Measurements from ENCODE around the gene DCD. TPM values are rescaled to one million over a fixed set of nuclear protein-coding genes. Genes with fewer than 3 reads are reported as not detected.

Gene DCD
- total and polyA plus RNA-seq, 10 of the 15 experiments (the other 5 are each of a cell fraction or from before 2014, with no cell fraction given) = not detected

GRCh38 chr12:54684636-54685630 is 36.8 kb upstream of the DCD start:
- no peaks in the 10 kb centered on the region for H3K36me3 ChIP-seq (ENCODE audit: control insufficient read depth in 2 of 2, insufficient read depth in 2 of 2, low read length in 1 of 2)
- no peaks in the 10 kb centered on the region for H4K20me1 ChIP-seq (ENCODE audit: control insufficient read depth, insufficient read depth)
- DNase-seq (ENCODE audit: low read depth, low spot score) (no peak), FAIRE-seq (no peak), ATAC-seq (no peak)
- TF ChIP-seq STAT3 (IDR thresholded peaks at IDR 0.05; ENCODE audit: low read depth, low read length) = no peak
- no peak for TF ChIP-seq SRF (IDR thresholded peaks at IDR 0.05; ENCODE audit: low read depth in 2 of 2, low read length in 2 of 2)
- no peak for TF ChIP-seq ZBTB33 (IDR thresholded peaks at IDR 0.05)
- no peak for TF ChIP-seq DPF2 (IDR thresholded peaks at IDR 0.05)
- no peak for TF ChIP-seq RBBP5 (conservative IDR thresholded peaks at IDR 0.05)
- H3K4me1 ChIP-seq (ENCODE audit: control insufficient read depth, insufficient read depth, low read length) = no peaks in the 10 kb centered on the region
- BruUV-seq (replicated peaks) = no TSS peak
- H3K79me2 ChIP-seq (ENCODE audit: control insufficient read depth, insufficient read depth, low read length) = no peaks in the 10 kb centered on the region
- SMC1A ChIA-PET (ENCODE audit: uncharacterized antibody, unreplicated experiment) = interaction anchor here (0.6 kb wide), 1 partner anchor 333 kb away, joined by 3 read pairs; no protein-coding TSS in a partner anchor
- WGBS (ENCODE audit: insufficient coverage, insufficient replicate concordance, low lambda C conversion rate, missing lambda C conversion rate) = 36% methylated on average over 12 of the region's 12 CpGs
- no peak overlapping the region for H3K9ac ChIP-seq (ENCODE audit: control insufficient read depth, insufficient read depth, low read length)
- intact Hi-C loops (cut with micrococcal nuclease; ENCODE audit: unreplicated experiment) = no loop called here
- no peak overlapping the region for H2AFZ ChIP-seq (ENCODE audit: control insufficient read depth, low read depth, low read length)
- POLR2A ChIA-PET = interaction anchor here (0.6 kb wide), 1 partner anchor 45 kb away, joined by 4 read pairs; no protein-coding TSS in a partner anchor
- CTCF ChIA-PET = interaction anchor here (0.9 to 1.7 kb wide), 2 partner anchors 17 to 26 kb away, joined by 3 to 4 read pairs; no protein-coding TSS in a partner anchor
- RAD21 ChIA-PET (ENCODE audit: unreplicated experiment) = no interaction called here
- H3K27me3 ChIP-seq (replicated peaks in 1 of 2; ENCODE audit: control insufficient read depth in 2 of 2, insufficient read depth in 2 of 2, low read length in 1 of 2) = peaks cover 0 to 2% of the 10 kb centered on the region in 2 experiments; a peak in 2 of 4 replicates
- no peak overlapping the region for H3K27ac ChIP-seq (ENCODE audit: control insufficient read depth, insufficient read depth)
- H3K4me3 ChIP-seq = no peak overlapping the region
- in situ Hi-C loops (cut with MboI) = no loop called here
- H3K4me2 ChIP-seq (ENCODE audit: control insufficient read depth, insufficient read depth) = no peak overlapping the region
- H3K9me3 ChIP-seq (replicated peaks; ENCODE audit: control insufficient read depth, insufficient read depth, low read length) = no peaks in the 10 kb centered on the region
